ENCODE data around the gene EFHC1.

EFHC1 gene

DNA sequence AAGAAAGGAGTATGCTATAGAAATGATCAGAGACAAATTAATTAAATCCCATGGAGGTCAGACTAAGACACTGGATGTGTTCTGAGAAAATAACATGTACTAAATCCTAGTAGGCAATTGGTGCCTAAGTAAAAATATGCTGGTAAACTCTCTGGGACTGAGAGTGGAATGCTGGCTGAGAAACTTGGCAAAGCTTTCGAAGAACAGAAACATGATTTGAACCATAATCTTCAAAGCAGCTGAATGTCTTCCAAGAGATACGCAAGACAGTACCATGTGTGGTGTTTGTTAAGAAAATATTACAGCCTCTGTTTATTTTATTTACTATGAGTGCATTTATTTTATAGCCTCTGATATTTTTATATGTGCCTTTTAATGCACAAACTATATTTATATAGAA is 55.2 kb downstream of the EFHC1 start:
- ATAC-seq (ENCODE audit: low read depth), result no peak
- no peak overlapping the region for H3K4me3 ChIP-seq (ENCODE audit: severe bottlenecking)
- no peaks in the 10 kb centered on the region for H3K4me1 ChIP-seq (ENCODE audit: insufficient read depth, poor library complexity, severe bottlenecking)
- H3K27ac ChIP-seq (ENCODE audit: poor library complexity, severe bottlenecking), result no peak overlapping the region
- no peaks in the 10 kb centered on the region for H3K9me3 ChIP-seq (ENCODE audit: severe bottlenecking)
- TF ChIP-seq, protein P1, sequence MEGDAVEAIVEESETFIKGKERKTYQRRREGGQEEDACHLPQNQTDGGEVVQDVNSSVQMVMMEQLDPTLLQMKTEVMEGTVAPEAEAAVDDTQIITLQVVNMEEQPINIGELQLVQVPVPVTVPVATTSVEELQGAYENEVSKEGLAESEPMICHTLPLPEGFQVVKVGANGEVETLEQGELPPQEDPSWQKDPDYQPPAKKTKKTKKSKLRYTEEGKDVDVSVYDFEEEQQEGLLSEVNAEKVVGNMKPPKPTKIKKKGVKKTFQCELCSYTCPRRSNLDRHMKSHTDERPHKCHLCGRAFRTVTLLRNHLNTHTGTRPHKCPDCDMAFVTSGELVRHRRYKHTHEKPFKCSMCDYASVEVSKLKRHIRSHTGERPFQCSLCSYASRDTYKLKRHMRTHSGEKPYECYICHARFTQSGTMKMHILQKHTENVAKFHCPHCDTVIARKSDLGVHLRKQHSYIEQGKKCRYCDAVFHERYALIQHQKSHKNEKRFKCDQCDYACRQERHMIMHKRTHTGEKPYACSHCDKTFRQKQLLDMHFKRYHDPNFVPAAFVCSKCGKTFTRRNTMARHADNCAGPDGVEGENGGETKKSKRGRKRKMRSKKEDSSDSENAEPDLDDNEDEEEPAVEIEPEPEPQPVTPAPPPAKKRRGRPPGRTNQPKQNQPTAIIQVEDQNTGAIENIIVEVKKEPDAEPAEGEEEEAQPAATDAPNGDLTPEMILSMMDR (IDR thresholded peaks at IDR 0.05; ENCODE audit: poor library complexity, severe bottlenecking), result no peak
- no peak for DNase-seq (ENCODE audit: low spot score)
- H3K36me3 ChIP-seq (ENCODE audit: low read depth), result peaks cover 4% of the 10 kb centered on the region; the same call in 1 of the 2 replicates
- H3K27me3 ChIP-seq (ENCODE audit: insufficient read depth, poor library complexity, severe bottlenecking), result no peaks in the 10 kb centered on the region

DNA sequence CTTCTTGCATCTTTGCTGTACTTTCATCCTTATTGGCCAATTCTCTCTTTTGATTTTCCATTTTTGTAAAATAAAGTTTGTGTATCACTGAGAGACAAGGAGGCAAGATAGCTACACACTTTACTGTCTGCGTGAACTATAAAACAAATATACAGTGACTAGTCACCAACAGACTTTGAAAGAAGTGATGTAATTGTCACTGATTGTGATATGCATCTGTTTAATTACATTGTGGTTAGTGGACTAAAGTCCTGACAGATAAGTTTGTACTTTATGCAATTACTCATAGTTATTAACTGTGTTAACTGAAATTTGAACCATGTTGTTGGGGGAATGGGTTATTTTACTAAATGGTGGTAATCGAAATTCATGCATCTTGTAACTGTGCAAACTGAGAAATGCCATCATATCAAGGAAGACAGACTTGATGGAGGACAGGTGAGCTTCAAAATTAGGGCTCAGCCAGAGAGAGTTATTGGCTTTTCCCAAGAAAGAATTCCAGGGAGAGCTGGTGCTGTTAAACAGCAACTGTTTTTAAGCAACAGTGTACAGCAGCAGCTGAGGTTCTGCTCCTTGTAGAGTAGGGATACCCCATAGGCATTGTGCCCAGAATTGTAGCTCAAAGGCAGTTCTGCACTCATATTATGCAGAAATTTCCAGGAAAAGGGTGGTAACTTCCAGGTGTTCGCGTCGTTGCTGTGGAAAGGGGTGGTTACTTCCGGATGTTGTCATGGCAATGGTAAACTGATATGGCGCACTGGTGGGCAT is 62.9 kb downstream of the EFHC1 start:
- no peak for DNase-seq (ENCODE audit: low spot score)

GRCh38 chr6:52483671-52484003 is 63.5 kb downstream of the EFHC1 start:
- 0 out of 2 replicates have a peak, but pooled peaks cover under 1% of the 10 kb centered on the region for H3K36me3 ChIP-seq (ENCODE audit: low read depth)
- peaks cover 3% of the 10 kb centered on the region for H3K4me1 ChIP-seq (ENCODE audit: insufficient read depth, poor library complexity, severe bottlenecking)
- DNase-seq (ENCODE audit: low spot score) (no peak), ATAC-seq (ENCODE audit: low read depth) (no peak)
- no peak overlapping the region for H3K4me3 ChIP-seq (ENCODE audit: severe bottlenecking)
- no peak overlapping the region for H3K27ac ChIP-seq (ENCODE audit: poor library complexity, severe bottlenecking)
- H3K9me3 ChIP-seq (ENCODE audit: severe bottlenecking), result no peaks in the 10 kb centered on the region
- TF ChIP-seq, protein P1 (IDR thresholded peaks at IDR 0.05; ENCODE audit: poor library complexity, severe bottlenecking), result no peak
- no peaks in the 10 kb centered on the region for H3K27me3 ChIP-seq (ENCODE audit: insufficient read depth, poor library complexity, severe bottlenecking)

More for the DNA sequence above, 62.9 kb downstream of the EFHC1 start:
- Histone ChIP-seq H3K9me3 (ENCODE audit: severe bottlenecking) (no peaks in the 10 kb centered on the region), H3K27me3 (ENCODE audit: insufficient read depth, poor library complexity, severe bottlenecking) (no peaks in the 10 kb centered on the region), H3K36me3 (ENCODE audit: low read depth) (no peaks in the 10 kb centered on the region), H3K4me3 (ENCODE audit: severe bottlenecking) (no peak overlapping the region), H3K4me1 (ENCODE audit: insufficient read depth, poor library complexity, severe bottlenecking) (peaks cover 3% of the 10 kb centered on the region), H3K27ac (ENCODE audit: poor library complexity, severe bottlenecking) (no peak overlapping the region)
- TF ChIP-seq, protein P1 (IDR thresholded peaks at IDR 0.05; ENCODE audit: poor library complexity, severe bottlenecking), result no peak
- ATAC-seq (ENCODE audit: low read depth), result no peak

GRCh38 chr6:52489881-52490280 is 69.7 kb downstream of the EFHC1 start:
- Histone ChIP-seq H3K4me3 (ENCODE audit: severe bottlenecking) (no peak overlapping the region), H3K27me3 (ENCODE audit: insufficient read depth, poor library complexity, severe bottlenecking) (no peaks in the 10 kb centered on the region), H3K9me3 (ENCODE audit: severe bottlenecking) (no peaks in the 10 kb centered on the region), H3K27ac (ENCODE audit: poor library complexity, severe bottlenecking) (no peak overlapping the region), H3K4me1 (ENCODE audit: insufficient read depth, poor library complexity, severe bottlenecking) (no peaks in the 10 kb centered on the region), H3K36me3 (ENCODE audit: low read depth) (peaks cover 15% of the 10 kb centered on the region)
- DNase-seq (ENCODE audit: low spot score) (no peak), ATAC-seq (ENCODE audit: low read depth) (no peak)
- TF ChIP-seq, protein P1 (IDR thresholded peaks at IDR 0.05; ENCODE audit: poor library complexity, severe bottlenecking), result no peak

Data from RWPE2 (cell line).